GM13977 (cell line): ENCODE measurements around the gene UBXN7.
"Not testable (repeated sequence)": the region's sequence is repeated elsewhere in the genome, so short reads cannot be mapped to it uniquely, and the experiment has no call there.

Experiments used
- DNase-seq: peaks from one replicate; pipeline ENCODE4 v3.0.0; 2012; ENCODE audit warnings: low spot score
- CTCF ChIP-seq: IDR thresholded peaks from 2 replicates; pipeline ENCODE4 v1.5.1; 2012; ENCODE audit warnings: mild to moderate bottlenecking, control low read depth; ENCODE audit not compliant: insufficient read depth; ENCODE audit errors: extremely low read depth, missing control alignments
- in situ Hi-C: fragments of 300-500 bp; cut with MboI; formaldehyde crosslinking; loops from one replicate; pipeline ENCODE4 v1.12.0; 2022; ENCODE audit warnings: low sequenced_read_pairs, low pct_unique_long_range_greater_than_20kb, mixed read lengths, inconsistent platforms; ENCODE audit not compliant: unreplicated experiment

The UBXN7 gene

GRCh38 chr3:196431181-196432136 lies 768 bp downstream of the UBXN7 start:
- TF ChIP-seq CTCF = no peak
- DNase-seq = peak; percentile 69
- in situ Hi-C loops = no loop called here

GRCh38 chr3:196428041-196428440 lies 4.2 kb downstream of the UBXN7 start:
- no peak for DNase-seq
- TF ChIP-seq CTCF = no peak
- in situ Hi-C loops = no loop called here

GRCh38 chr3:196424421-196424820 lies 7.8 kb downstream of the UBXN7 start:
- in situ Hi-C loops, DNase-seq: not testable (repeated sequence)

- in situ Hi-C loops = no loop called here
- DNase-seq = no peak
- TF ChIP-seq CTCF = no peak
Observed at GRCh38 chr3:196423044-196423781, 9.0 kb downstream of the UBXN7 start.

- in situ Hi-C loops, DNase-seq: not testable (repeated sequence)
Observed at GRCh38 chr3:196421668-196422067, 10.6 kb downstream of the UBXN7 start.

- DNase-seq = no peak
- in situ Hi-C loops = no loop called here
- no peak for TF ChIP-seq CTCF
Observed at GRCh38 chr3:196419386-196419785, 12.8 kb downstream of the UBXN7 start.

- no peak for DNase-seq
- no peak for TF ChIP-seq CTCF
- in situ Hi-C loops = no loop called here
Observed at GRCh38 chr3:196418601-196419000, 13.6 kb downstream of the UBXN7 start.
